ENCODE measurements around the gene RSPO4.

- TF ChIP-seq CTCF (conservative IDR thresholded peaks at IDR 0.05 in 1 of 2, IDR thresholded peaks at IDR 0.05 in 1 of 2; ENCODE audit: low read depth in 1 of 2, low read length in 2 of 2) (no peak), EZH2 (IDR thresholded peaks at IDR 0.05; ENCODE audit: low read length, missing control alignments) (no peak)
These were observed 77.5 kb downstream of the RSPO4 start for GRCh38 chr20:924639-925038.

All from fibroblast of lung (primary cell).